OCI-M1 (cell line): ENCODE results near the gene MORN5.
A peak's percentile ranks its signal among the peaks of the same experiment; 100 is the strongest.

Source experiments
- DNase-seq: peaks from one replicate; lab custom pipeline; 2025; lab: John Stamatoyannopoulos, UW

The MORN5 gene

GRCh38 chr9:122144836-122145591 is 14.7 kb upstream of the MORN5 start:
- DNase-seq = peak; percentile 55

GRCh38 chr9:122145592-122145863 is 14.2 kb upstream of the MORN5 start:
- DNase-seq = peak; percentile 49

DNA sequence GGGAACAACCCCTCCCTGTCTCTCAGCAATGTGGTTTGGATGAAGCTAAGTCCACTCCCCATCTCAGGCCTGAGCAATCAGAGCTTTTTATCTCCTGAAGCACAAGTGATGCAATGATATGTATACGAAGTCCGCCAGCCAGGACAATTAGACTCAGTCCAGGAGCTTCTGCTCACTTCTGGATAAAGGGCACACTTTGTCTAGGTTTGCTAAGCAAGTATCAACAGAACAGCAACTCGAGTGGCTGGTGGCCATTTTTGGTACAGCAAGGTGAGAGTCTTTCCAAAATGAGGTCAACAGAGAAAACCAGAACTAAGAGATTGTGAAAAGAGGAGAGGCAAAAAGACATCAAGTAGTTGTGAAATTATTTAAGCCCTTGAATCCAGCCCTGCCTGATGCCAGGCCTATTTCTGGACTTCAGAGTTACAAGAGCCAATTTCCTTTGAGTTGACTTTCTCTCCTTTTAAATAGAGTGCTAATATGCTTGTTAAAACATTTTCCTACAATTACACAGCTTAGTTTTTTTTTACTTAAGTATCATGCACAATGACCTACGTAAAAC is 8.4 kb upstream of the MORN5 start:
- no peak for DNase-seq

DNA sequence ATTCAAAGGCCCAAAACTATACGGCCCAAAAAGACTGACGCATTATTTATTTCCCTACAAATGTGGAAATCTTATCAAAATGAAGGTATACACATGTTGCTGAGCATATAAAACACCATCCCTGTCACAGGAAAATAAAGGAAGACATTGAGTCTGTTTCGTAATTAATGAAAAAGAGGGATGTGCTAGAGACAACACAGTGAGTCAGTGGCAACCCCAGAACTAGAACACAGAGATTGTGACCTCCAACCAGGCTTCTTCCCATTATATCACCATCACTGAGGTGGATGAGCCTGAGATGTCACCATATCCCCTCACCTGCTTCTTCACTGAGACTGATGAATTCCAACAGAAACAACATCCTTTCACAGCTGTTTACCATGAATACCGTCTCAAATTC is 3.9 kb upstream of the MORN5 start:
- DNase-seq = no peak

- peak; percentile 56 for DNase-seq
These were observed 1.5 kb upstream of the MORN5 start for GRCh38 chr9:122158202-122158601.

GRCh38 chr9:122159925-122160246 is 178 bp downstream of the MORN5 start:
- no peak for DNase-seq

DNA sequence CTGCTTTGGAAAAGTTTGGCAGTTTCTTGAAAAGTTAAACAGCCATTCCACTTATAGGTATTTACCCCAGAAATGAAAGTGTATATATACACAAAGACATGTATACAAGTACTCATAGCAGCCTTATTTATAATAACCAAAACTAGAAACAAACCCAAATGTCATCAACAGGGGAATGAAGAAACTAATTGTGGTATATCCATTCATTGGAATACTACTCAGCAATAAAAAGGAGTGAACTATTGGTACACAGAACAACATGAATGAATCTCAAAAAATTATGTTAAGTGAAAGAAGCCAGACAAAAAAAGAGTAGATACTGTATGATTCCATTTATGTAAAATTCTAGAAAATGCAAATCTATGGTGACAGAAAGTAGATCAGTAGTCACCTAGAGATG is 2.7 kb downstream of the MORN5 start:
- no peak for DNase-seq

GRCh38 chr9:122164286-122164685 is 4.6 kb downstream of the MORN5 start:
- no peak for DNase-seq

GRCh38 chr9:122168356-122168755 is 8.6 kb downstream of the MORN5 start:
- DNase-seq = no peak

DNA sequence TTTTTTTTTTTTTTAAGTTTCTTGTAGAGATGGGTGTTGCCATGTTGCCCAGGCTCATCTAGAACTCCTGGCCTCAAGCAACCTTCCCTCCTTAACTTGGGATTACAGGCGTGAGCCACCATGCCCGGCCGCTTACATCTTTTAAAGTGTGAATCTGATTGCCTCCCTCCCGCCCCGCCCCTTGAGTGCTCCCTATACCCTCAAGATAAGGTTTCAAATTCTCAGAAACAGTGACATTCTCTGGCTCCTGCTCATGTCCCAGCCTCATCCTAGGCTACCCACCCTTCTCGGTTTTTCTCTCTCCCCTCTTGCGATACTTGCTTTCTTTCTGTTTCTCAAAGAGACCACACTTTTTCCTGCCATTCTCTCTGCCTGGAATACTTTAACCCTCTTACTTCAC is 12.4 kb downstream of the MORN5 start:
- DNase-seq = peak; percentile 58

DNA sequence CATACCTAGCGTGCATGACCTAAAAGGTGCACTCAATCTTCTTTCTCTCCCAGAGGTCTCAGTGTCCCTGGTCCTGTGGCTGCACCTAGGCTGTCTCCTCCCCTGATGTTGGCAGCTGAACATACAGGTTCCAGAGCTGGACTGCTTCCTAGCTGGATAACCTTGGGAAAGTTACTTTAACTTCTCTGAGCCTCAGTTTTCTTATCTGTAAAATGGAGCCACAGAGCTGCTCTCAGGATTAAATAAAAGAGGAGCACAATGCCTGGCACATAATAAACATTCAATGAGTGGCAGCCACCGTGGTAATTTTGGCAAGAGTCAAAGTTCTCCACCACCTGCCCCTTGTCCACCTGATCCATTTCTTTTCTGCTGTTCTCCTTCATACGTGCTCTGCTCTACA is 14.0 kb downstream of the MORN5 start:
- no peak for DNase-seq

GRCh38 chr9:122176916-122177315 is 17.2 kb downstream of the MORN5 start:
- DNase-seq = no peak

DNA sequence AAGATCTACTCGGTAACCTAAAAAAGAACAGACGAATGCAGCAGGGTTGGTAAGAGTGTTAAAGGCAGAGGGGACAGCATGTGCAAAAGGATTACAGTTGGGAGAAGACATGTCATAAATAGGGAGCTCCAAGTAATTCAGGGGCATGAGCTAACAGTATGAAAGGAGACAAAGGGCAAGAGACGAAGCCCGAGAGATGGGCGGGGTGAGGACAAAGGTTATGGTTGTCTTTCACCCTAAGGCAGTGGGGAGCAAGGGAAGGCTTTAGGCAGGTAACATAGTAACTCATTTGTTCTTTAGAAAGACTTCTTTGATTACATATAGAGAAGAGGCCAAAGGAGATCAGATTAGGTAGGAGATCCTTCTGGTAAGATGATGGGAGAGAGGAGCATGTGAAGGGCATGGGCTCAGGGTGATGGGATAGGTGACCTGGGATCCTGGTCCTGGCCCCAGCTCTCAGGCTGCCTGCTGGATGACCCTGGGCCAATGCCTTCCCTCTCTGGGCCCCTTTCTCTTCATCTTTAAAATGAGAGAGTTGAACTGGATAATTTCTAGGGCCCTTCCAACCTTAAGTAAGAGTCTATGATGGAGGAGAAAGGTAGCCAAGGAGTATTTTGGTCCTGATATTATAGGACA is 19.5 kb downstream of the MORN5 start:
- no peak for DNase-seq

DNA sequence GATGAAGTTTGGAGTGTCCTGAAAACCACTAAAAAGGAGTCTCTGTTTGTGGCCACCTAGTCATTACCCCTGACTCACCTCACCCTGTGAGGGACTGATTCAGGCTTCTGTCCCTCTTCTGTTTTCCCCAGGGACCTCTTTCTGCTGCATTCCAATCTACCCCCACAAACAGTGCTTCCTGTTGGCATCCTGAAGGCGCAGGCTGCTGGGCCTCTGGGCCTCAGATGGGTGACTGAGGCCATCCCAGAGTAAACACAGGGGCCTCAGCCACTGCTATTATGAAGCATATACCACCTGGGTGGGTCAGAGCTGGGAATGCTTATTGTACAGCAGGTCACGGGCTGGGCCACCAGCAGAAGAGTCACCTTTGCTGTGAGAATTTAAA is 20.0 kb downstream of the MORN5 start:
- DNase-seq = no peak

GRCh38 chr9:122180633-122181032 is 20.9 kb downstream of the MORN5 start:
- DNase-seq = peak; percentile 75

GRCh38 chr9:122183501-122183900 is 23.8 kb downstream of the MORN5 start:
- DNase-seq = no peak

DNA sequence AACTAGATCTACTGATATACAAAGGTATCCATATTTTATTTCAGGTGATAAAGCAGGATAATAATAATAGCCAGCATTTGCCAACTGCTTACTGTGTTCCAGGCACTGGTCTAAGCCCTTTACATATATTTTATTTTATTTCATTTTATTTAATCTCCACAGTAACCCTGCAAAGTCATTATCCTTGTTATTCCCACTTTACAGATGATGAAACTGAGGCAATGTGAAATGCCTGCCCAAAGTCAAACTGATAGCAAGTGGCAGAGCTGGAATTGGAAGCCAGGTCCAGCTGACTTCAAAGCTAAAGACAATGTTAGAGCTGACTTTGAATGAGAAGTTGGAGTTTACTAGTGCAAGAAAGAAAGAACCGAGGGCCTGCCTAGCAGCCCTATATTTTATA is 24.8 kb downstream of the MORN5 start:
- no peak for DNase-seq

- no peak for DNase-seq
These were observed 26.6 kb downstream of the MORN5 start for GRCh38 chr9:122186301-122186700.

DNA sequence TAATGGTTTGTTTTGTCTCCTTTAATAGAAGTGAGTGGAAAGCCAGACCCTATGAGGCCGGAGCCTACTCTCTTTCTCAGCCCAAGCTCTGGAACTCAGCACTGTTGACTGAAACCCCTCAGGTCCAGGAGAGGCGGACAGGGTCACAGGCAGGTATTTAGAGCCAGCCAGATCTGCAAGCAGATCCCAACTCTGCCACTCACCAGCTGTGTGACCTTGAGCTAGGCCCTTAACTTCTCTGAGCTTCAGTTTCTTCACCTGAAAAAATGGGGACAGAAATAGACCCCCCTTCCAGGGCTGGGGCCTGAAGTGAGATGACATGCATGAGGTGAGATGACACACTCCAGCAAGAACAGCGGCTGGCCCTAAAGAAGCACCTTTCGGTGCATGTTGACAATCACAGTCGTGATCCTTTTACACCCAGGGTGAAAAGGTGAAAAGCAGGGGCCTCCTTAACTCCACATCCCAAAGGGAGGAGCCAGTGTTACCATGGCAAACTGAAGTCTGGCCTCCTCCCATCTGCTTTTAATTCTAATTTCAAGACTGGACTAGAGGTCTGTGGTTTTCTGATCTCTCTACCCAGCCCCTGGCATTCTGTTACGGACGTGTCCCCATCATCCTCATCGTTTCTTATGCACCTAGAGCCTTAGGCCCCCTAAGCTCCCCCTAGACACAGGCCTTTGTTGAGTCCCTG is 27.2 kb downstream of the MORN5 start:
- DNase-seq = no peak

DNA sequence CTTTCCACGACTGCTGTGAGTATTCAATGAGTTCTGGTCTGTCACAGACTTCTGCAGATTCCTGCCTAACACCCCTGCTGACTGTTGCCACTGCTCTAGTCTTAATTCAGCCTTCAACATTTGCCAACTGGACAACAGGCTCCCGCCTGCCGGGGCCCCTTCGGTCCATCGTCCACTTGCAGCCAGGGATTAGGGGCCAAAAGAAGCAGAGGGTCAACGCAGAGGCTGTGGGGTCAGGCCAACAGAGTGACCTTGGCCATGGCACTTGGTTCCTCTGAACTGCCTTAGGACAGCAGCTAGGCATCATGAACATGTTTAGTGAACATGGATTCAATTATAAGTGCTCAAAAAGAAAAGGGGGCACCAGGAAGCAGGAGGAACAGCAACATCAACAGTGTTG is 28.7 kb downstream of the MORN5 start:
- DNase-seq = no peak

GRCh38 chr9:122190597-122191381 is 31.1 kb downstream of the MORN5 start:
- no peak for DNase-seq

- no peak for DNase-seq
These were observed 31.9 kb downstream of the MORN5 start for GRCh38 chr9:122191584-122191983.
